ENCODE measurements around the gene HOXD13.

Gene HOXD13

GRCh38 chr2:176130957-176131847, 38.7 kb downstream of the HOXD13 start:
- no peak for DNase-seq (ENCODE audit: low read depth, low spot score)

DNA sequence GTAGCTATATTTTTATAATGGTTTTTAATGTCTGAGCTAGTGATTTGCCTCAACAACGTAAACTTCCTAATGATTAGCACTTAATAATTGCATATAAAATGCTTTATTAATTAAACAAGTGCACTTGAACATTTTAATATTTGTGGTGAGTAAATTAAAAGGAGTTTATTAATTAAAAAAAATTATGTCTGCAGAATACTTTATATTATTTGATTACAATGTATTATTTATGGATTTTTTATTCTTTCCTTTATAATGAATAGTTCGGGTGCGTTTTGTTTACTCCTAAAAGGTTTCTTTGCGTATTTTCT, 39.3 kb downstream of the HOXD13 start:
- no peak for DNase-seq (ENCODE audit: low read depth, low spot score)

GRCh38 chr2:176132205-176133171, 40.0 kb downstream of the HOXD13 start:
- DNase-seq (ENCODE audit: low read depth, low spot score), result no peak

DNA sequence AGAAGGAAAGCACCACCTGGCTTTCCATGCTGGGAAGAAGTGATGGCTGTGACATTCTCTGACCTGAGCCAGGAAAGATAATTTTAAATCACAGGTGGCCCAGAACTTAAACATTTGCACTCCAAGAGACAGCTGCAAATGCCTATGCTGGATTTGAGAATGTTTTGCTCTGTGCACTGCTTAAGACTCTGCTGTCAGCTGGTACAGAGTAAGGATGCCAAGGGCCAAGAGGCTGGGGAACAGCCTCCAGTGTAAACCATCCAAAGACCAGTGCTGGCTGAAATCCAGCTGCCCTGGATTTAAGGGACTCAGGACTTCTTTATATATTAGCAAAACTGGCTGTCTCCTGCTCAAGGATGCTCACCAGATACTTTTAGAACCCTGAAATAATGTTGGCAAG, 40.9 kb downstream of the HOXD13 start:
- no peak for DNase-seq (ENCODE audit: low read depth, low spot score)

DNA sequence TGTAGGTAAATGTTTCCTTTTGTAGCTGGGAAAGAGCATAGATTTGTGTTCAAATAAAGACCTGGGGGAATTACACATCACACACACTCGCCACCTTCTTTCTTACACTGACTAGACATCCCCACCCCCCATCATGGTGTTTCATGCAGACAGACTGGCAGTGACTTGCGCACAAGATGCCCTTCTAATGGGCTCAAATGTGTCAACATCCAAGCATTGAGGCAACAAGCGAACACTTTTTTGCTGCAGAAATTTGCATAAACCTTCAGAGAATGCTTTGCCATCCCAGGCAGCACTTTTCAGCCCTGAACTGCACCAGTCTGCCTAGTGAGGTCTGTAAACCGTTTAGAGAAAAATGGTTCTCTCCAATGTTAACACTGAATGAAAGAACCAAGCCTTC, 41.5 kb downstream of the HOXD13 start:
- no peak for DNase-seq (ENCODE audit: low read depth, low spot score)

DNA sequence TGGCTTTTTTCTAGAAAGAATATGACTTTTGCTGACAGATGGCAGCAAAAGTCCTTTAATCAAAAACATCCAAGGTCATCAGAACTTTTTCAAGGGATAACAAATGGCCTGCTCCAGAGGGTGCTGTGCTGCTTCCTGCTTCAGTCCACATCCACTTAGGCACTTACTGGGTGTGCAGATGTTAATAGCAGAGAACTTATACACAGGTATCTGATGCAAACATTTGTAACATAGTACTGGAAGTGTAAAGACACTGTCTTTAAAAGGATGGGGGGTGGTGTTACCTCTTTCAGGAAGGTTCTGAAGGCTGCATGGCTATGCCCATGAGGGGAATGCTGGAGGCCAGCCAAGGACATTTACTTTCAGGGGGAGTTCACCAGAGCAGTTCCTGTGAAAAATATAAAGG, 42.5 kb downstream of the HOXD13 start:
- DNase-seq (ENCODE audit: low read depth, low spot score), result no peak

DNA sequence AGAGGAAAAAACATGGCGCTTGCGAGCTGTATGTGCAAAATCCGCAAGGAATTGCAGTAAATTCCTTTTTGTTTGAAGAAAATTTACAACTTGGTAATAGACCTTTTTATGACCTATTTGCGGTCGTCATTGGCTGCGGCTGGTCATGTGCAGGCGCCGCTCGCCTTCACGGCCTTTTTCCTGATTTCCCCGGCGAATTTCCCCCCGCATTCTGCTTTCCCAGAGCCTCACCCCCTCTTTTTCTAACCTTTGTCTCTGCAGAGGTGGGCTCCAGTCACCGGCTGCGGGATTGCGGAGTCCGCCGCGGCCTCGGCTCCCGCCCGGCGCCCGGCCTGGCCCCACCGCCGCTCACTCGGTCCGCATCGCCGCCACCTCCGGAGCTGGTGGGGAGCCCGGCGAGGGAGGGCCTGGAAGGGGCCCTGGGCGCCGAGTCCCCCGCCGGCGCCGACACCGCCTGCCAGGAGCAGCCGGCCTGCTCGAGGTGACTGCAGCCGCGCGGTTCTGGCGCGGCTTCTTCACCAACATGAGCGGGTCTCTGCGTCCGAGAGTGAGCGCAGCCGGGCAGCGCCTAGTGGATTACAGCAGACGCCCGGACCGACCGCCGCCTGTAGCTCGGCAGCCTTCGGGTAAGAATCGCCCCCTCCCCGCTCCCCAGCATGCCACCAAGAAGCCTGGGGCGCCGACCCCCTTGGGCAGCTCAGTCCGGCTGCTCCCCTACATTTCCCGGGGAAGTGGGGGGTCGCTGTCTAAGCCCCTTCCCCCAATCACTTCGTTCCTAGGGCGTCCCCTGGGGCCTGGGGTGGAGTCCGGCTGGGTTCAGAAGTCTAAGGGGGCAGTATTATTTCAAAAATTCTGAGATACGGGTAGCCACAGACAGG, 44.1 kb downstream of the HOXD13 start:
- no peak for DNase-seq (ENCODE audit: low read depth, low spot score)

DNA sequence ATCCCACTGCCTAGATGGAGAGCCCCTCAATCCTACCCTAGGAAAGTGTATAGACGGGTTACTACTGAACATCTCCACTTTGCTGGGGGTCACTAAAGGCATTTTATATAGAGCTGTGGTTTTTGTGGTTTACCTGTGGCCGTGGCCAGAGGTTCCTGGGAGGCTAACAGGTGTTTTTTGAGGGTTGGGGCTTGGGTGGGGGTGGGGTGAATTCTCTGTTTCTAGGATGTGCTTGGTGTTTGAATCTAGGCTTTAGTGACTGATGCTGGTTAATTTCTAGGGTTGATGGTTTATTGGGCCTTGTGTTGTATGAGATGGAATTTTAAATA, 44.7 kb downstream of the HOXD13 start:
- no peak for DNase-seq (ENCODE audit: low read depth, low spot score)

DNA sequence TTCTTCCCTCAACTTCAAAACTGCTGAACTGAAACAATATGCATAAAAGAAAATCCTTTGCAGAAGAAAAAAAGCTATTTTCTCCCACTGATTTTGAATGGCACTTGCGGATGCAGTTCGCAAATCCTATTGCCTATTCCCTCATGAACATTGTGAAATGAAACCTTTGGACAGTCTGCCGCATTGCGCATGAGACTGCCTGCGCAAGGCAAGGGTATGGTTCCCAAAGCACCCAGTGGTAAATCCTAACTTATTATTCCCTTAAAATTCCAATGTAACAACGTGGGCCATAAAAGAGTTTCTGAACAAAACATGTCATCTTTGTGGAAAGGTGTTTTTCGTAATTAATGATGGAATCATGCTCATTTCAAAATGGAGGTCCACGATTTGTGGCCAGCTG, 45.4 kb downstream of the HOXD13 start:
- DNase-seq (ENCODE audit: low read depth, low spot score), result no peak

- DNase-seq (ENCODE audit: low read depth, low spot score), result no peak
These were observed 46.0 kb downstream of the HOXD13 start for GRCh38 chr2:176138526-176138922.

GRCh38 chr2:176138923-176139660, 46.6 kb downstream of the HOXD13 start:
- DNase-seq (ENCODE audit: low read depth, low spot score), result no peak

DNA sequence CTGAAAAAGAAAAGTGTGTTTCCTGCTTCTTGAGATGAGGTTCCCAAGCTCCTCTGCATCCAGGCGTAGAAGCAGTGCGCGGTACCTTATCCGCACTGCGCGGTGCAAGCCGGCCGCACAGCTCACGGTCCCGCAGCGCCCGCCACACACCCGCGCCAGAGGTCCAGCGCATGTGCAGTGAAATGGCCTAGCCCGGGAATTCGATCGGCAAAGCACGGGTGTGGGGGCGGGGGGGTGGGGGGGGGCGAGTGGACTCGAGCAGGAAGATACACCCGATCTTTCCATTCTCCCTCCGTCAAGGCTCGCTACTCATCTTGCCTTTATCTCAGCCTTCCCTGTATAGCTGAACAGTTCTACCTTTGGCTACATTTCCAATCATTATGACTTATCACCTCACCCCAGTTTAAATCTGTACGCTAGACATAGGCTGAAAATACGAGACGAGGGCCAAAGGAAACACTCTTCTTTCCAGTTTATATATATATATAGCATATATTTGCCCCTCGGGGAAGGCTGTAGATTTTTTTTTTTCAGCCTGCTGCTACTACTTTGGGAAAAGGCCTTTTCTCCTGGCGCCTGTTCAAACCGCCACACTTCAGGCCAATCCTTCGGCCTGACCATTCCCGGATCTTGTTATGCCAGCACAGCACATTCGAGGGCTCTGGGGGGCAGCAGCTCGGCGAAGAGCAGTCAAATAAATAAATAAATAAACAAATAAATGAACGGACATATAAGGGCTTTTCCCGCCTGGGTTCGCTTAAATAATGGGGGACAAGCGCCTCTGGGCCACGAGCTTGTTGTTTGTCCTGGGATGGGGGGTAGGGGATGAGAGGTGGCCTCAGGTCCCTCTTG, 47.4 kb downstream of the HOXD13 start:
- no peak for DNase-seq (ENCODE audit: low read depth, low spot score)

GRCh38 chr2:176140513-176141317, 48.2 kb downstream of the HOXD13 start:
- peak; percentile 20 for DNase-seq (ENCODE audit: low read depth, low spot score)

- DNase-seq (ENCODE audit: low read depth, low spot score), result no peak
These were observed 49.8 kb downstream of the HOXD13 start for GRCh38 chr2:176142281-176142680.

Measured in activated CD4-positive, CD25-positive, alpha-beta regulatory T cell treated with anti-CD3 and anti-CD28 coated beads, Interleukin-2, amount 50 U/mL, for 16 hours (primary cell).